ENCODE results near the gene SYNJ1.
"Not testable (repeated sequence)": the region's sequence is repeated elsewhere in the genome, so short reads cannot be mapped to it uniquely, and the experiment has no call there.

The SYNJ1 gene

DNA sequence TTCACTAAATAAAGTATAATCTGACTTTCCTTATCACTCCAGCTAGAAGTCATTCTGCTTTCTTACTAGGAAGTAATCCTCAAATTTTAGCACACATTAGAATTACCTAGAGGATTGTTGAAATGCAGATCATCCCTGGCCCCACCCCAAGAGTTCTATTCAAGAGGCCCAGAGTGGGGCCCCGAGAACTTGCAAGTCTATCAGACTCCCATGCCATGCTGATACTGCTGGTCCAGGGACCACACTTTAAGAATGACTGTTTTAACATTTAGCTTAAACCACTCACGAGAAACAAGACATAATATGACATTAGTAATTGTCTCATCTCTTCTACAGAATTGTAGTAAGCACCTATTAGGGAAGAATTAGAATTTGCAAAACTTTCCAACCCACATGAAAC lies 7.7 kb upstream of the SYNJ1 start:
- no peak for DNase-seq

DNA sequence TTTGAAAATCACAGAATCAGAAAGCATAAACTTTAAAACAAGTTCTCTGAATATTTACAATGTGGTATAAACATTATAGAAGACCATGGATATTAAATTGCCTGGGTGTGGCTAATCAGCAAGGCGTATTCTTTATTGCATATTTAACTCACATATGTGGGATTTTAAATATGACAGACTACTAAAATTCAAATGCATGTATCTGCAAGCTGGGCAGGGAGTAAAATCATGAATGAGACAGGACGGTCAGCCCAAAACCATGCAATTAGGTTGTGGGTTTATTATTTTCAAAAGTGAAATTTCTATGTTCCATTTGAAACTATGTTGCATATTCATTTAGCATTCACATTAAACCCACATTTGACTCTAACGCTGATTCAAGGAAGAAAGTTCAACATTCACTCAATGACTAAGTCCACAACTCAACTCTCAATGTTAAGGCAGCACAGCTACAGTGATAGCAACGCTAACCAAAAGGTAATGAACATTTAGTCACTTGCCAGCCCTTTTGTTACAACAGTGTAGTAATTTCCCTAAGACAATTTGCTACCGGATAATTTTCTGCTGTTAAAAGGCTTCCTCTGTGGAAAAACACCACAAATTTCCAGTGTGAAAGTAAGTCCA lies 6.3 kb upstream of the SYNJ1 start:
- no peak for DNase-seq

DNA sequence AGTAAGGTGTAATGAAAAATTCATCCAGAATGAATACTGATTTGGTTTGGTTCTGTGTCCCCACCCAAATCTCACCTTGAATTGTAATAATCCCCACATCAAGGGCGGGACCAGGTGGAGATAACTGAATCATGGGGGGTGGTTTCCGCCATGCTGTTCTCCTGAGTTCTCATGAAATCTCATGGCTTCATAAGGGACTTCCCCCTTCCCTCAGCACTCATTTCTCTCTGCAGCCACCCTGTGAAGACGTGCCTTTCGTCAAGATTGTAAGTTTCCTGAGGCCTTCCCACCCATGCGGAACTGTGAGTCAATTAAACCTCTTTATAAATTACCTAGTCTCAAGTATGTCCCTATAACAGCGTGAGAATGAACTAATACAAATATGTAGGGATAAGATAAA lies 5.5 kb upstream of the SYNJ1 start:
- DNase-seq, result no peak

DNA sequence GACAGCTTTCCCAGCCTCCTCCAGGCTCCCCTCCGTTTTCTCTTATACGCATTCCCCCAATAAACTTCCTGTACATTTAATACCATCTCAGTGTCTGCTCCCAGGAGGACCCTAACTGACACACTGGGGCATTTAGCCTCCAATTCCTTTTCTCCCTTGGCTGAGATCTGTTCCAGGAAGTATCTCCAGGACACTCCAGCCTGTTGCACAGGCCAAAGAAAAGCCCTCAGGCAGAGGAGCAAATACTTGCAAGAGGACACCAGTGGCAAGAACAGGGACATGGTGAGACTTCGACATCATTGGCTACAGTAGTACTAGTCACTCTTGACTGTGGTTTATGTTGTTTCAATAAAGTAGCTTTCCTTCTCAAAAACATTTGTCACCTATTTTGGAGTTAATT lies 4.7 kb upstream of the SYNJ1 start:
- DNase-seq, result no peak

DNA sequence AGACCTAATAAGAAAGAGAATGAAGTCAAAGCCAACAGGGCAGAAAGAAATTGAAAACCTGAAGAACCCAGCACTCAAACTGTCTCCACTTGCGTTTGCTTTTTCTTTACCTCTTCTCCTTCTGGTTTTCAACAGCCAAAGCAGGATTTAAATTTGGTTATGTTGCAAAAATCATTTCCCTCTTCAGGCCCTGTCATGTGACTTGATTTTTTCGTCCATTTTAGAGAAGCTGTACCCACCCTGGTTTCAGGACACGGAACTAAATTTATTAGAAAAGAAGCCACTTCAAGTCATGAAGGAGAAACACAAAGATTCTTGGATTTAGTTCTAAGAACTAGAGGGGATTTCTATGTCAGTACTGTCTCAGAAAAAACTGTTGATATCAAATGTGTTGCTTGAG lies 1.0 kb upstream of the SYNJ1 start:
- DNase-seq, result no peak

DNA sequence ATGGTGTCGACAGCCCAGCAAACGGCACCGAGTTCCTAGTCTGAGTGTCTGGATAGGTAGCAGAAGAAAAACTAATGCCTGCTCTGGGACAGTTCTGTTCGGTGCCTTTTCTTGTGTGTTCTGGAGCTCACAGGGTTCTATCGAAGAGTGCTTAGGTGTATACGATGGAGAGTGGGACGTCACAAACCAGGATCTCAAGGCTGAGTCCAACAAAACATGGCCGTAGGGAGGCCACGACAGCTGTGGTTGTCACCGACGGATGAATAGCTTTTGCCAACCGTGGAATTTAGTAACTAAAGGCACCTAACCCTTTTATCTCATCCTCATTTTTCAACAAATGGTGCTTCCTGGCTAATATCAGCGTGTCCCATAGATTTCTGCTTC lies 635 bp upstream of the SYNJ1 start:
- DNase-seq, result peak in 1 of 2 experiments; percentile 75

DNA sequence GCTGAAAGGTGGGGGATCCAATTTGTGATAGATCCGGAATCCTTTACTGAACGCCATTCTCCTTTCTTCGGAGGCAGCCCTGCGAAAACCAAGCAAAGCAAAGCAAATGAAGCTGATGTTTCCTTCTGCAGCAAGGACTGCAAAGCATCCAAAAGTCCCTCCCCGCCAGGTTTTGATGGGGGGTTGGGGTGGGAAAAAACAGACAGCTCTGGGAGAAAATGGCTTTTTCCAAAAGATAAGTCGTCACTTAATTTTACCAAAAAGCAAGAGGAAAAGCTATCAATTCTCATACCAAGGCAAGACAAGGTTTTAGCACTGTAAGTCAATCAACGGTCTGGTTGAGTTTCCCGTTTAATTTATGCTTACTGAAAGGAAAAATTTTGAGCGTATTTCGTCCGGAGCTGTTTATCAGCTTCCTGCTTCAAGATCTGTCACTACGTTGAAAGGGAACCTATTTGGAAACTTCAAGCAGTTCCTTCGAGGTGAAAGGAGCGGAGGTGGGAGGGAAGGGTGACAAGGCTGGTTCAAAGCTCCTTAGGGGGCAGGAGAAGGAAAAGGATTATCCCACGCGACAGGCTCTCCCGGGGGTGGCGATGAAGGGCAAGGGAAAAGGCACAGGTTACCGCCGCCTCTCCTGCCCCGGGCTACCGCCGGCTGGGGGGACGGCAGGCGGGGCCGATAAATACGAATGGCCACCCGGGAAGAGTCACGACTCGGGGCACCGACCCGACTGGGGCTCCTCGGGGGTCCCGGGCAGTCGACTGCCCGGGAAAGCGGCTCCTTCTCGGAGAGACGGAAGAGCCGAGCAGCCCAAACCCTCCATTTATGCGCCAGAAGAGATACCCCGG lies 750 bp downstream of the SYNJ1 start:
- no peak for DNase-seq

DNA sequence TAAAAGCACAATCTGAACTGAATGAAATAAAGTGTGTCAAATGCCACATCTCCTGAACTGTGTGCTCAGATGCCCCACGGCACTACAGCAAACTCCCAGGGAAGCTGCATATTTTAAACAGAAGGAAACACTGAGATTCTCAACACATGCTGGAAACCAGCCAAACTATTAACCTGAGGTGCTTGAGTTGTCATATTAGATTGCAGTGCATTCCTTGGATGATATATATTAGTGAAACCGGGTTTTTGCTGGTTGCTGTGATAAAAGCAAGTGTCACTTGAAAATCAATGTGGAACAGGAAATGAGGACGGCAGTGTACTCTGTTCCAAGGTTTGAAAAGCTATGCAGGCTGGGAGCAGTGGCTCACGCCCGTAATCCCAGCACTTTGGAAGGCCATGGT lies 8.7 kb downstream of the SYNJ1 start:
- no peak for DNase-seq

DNA sequence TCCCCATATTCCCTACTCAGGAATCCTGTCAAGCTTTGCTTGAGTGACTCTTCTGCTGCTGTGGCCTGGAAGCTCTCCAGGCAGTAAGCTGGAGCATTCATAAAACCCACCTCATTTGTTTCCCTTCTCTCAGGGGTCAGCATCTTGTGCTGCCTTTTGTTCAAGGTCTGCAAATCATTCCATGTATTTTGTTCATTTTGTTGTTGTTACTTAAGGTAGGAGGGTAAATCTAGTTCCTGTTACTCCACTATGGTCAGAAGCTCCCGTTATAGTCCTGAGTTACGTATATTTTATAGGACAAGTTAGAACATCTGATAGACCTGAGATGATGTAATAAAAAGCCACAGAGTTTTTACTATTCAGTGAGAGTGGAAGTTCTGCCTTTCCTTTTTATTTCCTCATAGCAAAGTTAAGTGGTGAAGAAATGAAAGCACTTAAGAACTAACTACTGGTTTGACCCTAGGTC lies 9.9 kb downstream of the SYNJ1 start:
- no peak for DNase-seq

DNA sequence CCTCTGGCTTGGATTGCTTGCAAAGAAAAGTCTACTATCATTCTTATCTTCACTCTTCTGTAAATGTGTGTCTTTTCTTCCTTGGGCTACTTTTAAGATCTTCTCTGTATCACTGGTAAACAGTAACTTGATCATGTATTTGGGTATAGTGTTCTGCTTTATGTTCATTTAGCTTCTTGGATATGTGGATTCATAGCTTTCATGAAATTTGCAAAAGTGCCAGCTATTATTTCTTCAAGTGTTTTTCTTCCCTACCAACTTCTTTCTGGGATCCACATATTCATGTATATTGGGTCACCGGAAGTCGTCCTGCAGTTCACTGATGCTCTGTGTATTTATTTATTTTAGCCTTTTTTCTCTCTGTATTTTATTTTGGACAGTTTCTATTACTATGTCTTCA lies 11.3 kb downstream of the SYNJ1 start:
- DNase-seq, result no peak

DNA sequence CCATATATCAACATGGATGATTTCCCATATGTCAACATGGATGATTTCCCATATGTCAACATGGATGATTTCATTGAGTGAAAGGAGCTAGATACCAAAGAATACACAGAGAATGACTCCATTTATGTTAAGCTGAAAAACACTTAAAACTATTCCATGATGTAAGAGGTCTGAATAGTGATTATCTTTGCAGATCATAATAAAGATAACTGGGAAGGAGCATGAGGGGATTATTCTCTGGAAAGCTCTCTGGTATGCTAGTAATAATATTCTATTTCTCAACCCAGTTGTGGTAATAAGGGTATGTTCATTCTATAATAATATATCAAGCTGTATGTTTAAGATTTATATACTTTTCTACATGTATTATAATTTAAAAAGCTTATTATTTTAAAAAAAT lies 14.1 kb downstream of the SYNJ1 start:
- no peak for DNase-seq

DNA sequence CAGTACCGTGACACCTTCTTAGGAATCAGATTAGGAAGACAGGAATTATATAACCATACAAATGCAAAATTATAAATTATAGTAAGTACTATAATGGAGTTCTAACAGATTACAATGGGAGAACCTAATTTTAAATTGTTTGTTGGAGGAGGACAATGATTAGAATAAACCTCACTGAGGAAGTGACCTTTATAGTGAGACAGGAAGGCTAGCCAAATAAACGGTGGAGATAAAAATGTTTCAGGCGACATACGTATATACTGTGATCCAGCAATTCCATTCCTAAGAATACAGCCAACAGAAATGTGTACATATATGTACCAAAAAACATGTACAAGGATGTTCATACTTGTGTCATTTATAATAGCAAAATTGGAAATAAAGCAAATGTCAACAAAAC lies 15.2 kb downstream of the SYNJ1 start:
- DNase-seq, result no peak

DNA sequence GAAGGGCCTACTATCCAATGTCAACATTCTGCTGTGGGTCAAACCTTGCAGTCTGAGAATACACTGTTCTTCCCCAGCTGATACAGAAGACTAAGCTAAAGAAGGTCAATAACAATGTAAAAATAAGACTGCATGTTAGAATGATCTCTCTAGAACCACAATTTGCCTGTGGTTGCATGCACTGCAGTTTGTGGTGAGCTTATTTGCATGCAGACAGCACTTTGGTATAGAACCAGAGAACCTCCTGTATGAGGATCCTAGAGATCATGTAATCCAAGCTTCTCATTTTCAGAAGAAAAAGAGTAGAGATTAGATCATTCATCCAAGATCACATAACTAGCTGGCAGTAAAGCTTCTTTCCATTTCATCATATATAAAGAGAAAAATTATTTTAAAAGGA lies 15.8 kb downstream of the SYNJ1 start:
- no peak for DNase-seq

DNA sequence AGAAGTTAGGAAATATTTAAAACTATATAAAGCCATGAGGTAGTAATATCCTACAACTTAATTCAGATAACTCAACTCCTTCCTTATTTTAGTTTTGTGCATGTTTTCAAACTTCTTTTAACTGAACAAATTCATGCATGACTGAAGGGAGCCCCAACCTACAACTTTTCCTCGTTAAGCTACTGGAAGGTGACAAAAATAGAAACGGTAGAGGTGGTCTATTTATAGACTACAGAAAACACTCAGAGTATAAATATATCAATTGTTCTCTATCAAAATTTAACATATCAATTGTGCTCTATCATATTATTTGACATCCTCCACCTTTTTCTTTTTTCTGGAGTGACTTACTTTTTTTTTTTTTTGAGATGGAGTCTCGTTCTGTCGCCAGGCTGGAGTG lies 16.8 kb downstream of the SYNJ1 start:
- no peak for DNase-seq

DNA sequence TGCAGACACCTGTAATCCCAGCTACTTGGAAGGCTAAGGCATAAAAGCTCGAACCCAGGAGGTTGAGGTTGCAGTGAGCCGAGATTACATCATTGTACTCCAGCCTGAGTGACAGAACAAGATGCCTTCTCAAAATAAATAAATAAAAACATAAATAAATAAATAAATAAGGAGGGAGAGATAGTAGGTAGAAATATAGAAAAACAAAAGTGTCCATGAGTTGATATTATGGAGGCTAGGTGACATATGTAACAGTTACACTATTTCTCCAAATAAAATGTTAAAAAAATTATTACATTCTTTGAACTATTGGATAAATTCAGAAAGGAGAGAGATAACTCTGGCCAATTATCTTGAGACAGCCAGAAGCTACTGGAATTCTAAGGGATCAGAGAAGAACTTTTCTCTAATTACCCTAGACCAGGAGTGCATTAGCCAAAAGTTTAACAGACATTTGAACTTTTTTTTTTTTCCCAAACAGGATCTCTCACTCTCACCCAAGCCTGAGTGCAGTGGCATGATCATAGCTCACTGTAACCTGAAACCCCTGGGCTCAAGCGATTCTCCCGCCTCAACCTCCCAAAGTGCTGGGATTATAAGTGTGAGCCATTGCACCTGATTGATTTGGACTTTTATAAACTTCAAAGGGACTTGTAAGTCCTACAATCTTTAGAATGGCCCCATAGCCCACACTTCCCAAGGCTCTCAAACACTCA lies 17.6 kb downstream of the SYNJ1 start:
- DNase-seq, result no peak

DNA sequence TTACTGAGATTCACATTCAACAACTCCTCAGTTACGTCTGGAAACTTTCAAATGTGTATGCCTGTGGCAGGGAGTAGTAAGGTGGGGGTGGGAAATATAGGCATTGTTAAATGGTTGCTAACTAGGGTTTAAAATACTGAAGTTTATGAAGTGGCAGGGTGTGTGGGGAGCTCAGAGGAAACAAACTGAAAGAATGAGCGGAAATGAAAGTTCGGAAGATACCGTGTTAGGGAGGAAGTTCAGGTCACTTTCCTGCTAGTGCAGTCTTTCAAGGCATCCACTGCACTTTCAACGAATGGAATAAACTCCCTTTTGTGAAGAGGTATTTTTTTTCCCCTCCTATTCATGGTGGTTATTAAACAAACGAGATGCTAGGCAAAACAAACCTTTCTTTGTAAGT lies 19.7 kb downstream of the SYNJ1 start:
- DNase-seq, result no peak

DNA sequence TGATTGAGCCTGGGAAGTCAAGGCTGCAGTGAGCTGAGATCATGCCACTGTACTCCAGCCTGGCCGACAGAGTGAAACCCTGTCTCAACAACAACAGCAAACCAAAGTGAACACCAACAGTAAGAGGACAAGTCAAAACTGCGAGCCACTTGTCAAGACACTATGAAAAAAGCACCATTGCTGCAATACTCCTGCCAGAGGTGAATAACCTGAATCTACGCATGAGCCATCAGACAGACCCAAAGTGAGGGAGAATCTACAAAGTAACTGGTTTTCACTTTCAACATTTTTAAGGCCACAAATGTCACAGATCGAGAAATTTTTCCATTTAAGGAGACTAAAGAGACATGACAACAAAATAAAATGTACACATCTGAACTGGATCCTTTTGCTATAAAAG lies 21.9 kb downstream of the SYNJ1 start:
- no peak for DNase-seq

DNA sequence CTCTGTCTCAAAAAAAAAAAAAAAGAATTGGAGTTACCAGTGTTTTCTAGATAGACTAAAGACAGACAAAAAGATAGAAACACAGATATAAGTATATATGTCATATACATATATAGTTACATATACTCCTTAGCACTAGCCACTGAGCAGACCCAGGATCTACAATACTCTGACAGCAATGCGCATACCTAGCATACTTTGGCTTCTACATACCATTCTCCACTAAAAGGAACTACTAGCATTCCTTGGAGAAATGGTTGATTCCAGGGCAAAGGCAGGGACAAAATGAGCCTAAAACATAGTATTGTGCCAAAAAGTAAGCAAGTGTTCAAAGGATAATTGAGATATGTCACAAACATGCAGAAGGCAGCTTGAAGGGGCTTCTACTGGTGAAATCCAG lies 22.7 kb downstream of the SYNJ1 start:
- DNase-seq, result no peak

DNA sequence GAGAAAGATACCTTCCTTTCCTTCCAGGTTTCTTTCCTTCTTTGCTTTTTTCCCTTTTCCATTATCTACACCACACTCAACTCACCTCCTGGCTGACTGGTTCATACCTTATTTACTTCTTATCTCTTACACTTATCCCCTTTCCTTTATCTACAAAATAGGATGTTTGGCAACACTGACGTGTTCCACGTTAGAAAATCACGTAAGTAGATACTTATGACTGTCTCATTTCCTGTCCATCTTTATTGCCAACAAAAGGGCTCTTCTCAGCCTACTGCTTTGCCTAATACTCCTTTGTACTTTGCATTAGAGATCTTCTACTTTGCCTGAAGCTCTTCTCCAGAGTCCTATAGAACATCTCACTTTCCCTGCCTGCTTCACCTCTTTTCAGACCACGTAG lies 25.1 kb downstream of the SYNJ1 start:
- DNase-seq, result no peak

DNA sequence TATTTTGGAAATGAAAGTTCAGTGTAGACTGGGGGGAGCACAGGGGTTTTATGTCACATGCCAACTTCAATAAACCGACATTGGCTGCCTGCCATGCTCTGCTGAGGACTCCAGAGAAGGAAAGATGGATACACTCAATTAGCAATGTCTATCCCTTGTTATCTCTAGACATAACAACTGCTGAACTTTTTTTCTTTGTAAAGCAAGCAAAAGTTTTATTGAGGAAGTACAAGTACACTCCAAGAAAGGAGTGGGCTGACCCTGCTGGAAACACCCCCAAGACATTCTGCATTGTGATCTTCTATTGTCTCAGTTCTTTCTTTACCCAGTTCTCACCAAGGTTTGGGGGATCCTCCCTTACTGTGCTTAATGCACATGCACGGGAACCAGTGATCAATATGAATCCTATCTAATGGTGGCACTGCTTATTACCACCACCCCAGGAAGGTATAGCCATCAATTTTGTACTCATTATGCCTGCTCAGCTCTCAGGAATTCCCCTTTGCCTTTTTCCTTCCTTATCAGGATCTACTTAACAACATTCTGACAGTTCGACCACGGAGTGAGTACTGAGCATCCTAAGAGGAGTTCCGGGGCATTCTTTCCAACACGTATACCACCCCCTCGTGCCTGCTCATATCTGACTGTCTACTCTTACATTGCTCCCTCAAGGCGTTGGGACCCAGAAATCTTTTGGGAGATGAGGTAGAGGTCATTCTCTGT lies 28.7 kb downstream of the SYNJ1 start:
- DNase-seq, result no peak

DNA sequence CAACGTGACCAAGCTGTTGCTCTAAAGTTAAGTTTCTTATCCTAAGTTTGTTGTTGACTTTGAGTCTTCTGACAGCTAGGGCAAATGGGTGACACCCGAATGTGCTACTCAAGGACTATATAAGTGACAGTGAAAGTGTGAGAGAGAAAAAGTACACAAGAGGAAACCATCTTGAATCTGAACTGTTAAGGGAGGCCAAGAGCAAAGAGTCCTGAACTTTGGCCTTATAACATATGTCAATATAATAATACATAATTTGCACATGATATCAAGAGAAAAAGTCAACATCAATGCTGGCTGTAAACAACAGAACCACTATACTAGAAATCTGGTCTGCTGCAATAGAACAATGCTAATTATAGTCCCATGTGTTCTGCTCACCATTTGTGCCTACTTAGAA lies 29.5 kb downstream of the SYNJ1 start:
- no peak for DNase-seq

DNA sequence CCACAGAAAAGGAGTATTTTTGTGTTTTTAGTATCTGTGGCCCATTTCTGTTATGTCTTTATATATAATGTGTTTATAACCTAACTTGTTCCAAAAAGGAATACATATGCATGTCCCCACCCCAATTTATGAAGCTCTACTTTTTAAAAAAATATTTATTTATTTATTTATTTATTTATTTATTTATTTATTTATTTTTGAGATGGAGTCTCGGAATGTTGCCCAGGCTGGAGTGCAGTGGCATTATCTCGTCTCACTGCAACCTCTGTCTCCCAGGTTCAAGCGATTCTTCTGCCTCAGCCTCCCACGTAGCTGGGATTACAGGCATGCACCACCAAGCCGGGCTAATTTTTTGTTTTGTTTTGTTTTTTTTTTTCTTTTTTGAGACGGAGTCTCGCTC lies 32.3 kb downstream of the SYNJ1 start:
- DNase-seq, result not testable (repeated sequence)

DNA sequence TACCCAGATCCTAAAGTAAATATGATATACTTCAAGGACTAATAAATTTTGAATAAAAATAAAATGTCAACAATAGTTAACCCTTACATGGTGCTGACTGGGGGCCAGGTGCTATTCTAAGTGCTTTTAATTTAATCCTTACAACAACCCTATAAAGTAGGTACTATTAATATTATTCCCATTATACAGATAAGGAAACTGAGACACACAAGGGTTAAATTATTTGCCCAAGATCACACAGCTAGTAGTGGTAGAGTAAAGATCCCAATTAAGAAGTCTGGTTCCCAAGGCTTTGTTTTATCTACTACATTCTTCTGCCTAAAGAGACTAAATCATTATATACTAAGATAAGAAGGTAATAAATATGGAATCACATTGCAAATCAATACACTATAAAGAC lies 34.2 kb downstream of the SYNJ1 start:
- DNase-seq, result no peak

Data from NCI-H187 (cell line).